HFFc6 (cell line): ENCODE data around the gene RAB11FIP2. TPM values are rescaled to one million over a fixed set of nuclear protein-coding genes. Genes with fewer than 3 reads are reported as not detected.

Source experiments
- DNase-seq: peaks from one replicate; pipeline ENCODE4 v3.0.0-alpha.2; 2018
- H3K27ac Mint-ChIP-seq: 2 replicates; pipeline ENCODE4 v1.8.0; 2020; ENCODE audit warnings: mild to moderate bottlenecking, mixed read lengths
- H3K27me3 Mint-ChIP-seq: 2 replicates; pipeline ENCODE4 v1.8.0; 2021; ENCODE audit warnings: mild to moderate bottlenecking, moderate library complexity, mixed read lengths; ENCODE audit not compliant: insufficient read depth
- H3K36me3 Mint-ChIP-seq: 2 replicates; pipeline ENCODE4 v1.8.0; 2021; ENCODE audit warnings: low read depth, mixed read lengths
- H3K4me1 Mint-ChIP-seq: 2 replicates; pipeline ENCODE4 v1.8.0; 2020; ENCODE audit warnings: low read depth, mixed read lengths
- H3K4me3 Mint-ChIP-seq: 2 replicates; pipeline ENCODE4 v1.8.0; 2020; ENCODE audit warnings: mild to moderate bottlenecking, moderate library complexity, mixed read lengths
- H3K9me3 Mint-ChIP-seq: 2 replicates; pipeline ENCODE4 v1.8.0; 2020; ENCODE audit warnings: mild to moderate bottlenecking, mixed read lengths
- total RNA-seq, 6 experiments: library from RNA; stranded (reverse); fragmentation: NEBNext Ultra II Directional; extraction: Animal tissue kit (Norgen Biotek cat#: 25700); gene quantifications; 2 replicates in 1 of 6; 3 replicates in 5 of 6; pipeline ENCODE4 v1.2.3, GENCODE V29; 2021
- TF ChIP-seq, protein P1 (sequence below): fragments of 200-600 bp; sonication (generic); IDR thresholded peaks from 2 replicates; pipeline ENCODE4 v1.5.0; 2021; ENCODE audit warnings: antibody characterized with exemption, mild to moderate bottlenecking

The RAB11FIP2 gene
- total RNA-seq, 6 experiments from 2014 or later, result 13.3 to 16.4 (median 16.2) TPM

DNA sequence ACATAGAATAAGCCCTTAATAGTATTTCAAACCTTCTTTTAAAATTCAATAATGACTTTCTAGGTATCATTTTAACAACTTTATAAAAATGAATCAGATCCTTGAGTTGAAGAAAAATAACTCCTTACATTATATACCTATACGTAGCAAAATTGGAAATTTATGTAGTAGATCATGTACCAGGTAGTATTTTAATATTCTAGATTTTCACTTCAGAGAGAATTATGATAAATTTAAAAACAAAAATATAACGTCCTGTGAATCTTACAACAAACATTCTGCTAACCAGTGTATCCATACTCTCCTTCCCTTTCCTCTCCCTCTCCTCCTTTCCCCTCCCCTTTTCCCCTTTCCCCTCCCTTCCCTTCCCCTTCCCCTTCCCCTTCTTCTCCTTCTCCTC, 6.1 kb upstream of the RAB11FIP2 start:
- no peak for DNase-seq
- TF ChIP-seq, protein P1, sequence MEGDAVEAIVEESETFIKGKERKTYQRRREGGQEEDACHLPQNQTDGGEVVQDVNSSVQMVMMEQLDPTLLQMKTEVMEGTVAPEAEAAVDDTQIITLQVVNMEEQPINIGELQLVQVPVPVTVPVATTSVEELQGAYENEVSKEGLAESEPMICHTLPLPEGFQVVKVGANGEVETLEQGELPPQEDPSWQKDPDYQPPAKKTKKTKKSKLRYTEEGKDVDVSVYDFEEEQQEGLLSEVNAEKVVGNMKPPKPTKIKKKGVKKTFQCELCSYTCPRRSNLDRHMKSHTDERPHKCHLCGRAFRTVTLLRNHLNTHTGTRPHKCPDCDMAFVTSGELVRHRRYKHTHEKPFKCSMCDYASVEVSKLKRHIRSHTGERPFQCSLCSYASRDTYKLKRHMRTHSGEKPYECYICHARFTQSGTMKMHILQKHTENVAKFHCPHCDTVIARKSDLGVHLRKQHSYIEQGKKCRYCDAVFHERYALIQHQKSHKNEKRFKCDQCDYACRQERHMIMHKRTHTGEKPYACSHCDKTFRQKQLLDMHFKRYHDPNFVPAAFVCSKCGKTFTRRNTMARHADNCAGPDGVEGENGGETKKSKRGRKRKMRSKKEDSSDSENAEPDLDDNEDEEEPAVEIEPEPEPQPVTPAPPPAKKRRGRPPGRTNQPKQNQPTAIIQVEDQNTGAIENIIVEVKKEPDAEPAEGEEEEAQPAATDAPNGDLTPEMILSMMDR, result no peak
- H3K36me3 Mint-ChIP-seq, result no peaks in the 10 kb centered on the region
- no peaks in the 10 kb centered on the region for H3K4me1 Mint-ChIP-seq
- H3K27me3 Mint-ChIP-seq, result no peaks in the 10 kb centered on the region
- no peaks in the 10 kb centered on the region for H3K9me3 Mint-ChIP-seq
- H3K27ac Mint-ChIP-seq, result no peak overlapping the region
- H3K4me3 Mint-ChIP-seq, result no peak overlapping the region

DNA sequence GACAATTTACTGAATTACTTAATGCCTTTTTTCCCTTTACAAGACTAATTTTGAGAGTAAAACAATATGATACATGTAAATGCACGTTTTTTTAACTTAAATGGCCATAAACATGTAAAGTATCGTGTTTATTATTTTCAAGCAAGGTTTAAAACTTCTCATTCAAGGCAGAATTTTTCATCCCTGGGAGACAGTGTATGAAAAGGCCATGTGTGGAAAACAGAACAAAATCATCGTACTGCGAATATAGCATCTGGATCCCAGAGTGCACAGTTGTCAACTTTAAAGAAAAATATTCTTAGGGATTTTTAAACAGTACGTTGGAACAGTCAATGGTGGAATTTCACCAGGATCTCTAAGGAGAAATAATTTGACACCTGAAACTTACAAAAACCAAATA, 1.1 kb upstream of the RAB11FIP2 start:
- Mint-ChIP-seq H3K4me1 (peaks cover 39% of the 10 kb centered on the region), H3K36me3 (no peaks in the 10 kb centered on the region), H3K27ac (peak overlapping the region; percentile 90; the same call in 1 of the 2 replicates), H3K27me3 (no peaks in the 10 kb centered on the region), H3K4me3 (peak overlapping the region; percentile 98), H3K9me3 (no peaks in the 10 kb centered on the region)
- no peak for DNase-seq
- TF ChIP-seq, protein P1, result no peak

DNA sequence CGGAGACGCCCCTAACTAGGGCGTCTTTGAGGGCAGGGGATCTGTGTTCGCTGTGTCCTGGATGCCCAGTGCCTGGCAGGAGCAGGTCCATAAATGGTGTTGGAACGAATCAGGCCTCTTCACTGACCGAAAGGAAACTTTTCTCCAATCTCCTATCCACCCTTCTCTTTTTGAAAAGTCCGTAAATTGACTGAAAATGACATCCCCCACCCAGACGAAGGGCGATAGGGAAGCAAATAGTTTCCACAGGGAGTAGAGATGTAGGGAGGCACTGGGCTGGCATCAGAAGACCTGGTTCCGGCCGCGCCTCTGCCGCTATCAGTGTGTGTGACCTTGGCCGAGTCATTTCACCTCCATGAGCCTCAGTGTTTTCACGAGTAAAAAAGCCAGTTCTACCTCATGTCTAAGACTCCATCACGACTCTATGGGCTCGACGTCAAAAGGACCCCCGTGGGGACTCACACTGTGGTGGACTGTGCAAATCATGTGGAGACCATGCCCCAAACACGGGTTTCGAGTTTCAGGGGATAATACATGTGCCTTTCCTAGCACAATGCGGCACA, 497 bp upstream of the RAB11FIP2 start:
- Mint-ChIP-seq H3K4me3 (peak overlapping the region; percentile 98), H3K36me3 (no peaks in the 10 kb centered on the region), H3K27me3 (no peaks in the 10 kb centered on the region), H3K4me1 (peaks cover 45% of the 10 kb centered on the region), H3K9me3 (no peaks in the 10 kb centered on the region), H3K27ac (peak overlapping the region; percentile 90)
- no peak for DNase-seq
- TF ChIP-seq, protein P1, result no peak

DNA sequence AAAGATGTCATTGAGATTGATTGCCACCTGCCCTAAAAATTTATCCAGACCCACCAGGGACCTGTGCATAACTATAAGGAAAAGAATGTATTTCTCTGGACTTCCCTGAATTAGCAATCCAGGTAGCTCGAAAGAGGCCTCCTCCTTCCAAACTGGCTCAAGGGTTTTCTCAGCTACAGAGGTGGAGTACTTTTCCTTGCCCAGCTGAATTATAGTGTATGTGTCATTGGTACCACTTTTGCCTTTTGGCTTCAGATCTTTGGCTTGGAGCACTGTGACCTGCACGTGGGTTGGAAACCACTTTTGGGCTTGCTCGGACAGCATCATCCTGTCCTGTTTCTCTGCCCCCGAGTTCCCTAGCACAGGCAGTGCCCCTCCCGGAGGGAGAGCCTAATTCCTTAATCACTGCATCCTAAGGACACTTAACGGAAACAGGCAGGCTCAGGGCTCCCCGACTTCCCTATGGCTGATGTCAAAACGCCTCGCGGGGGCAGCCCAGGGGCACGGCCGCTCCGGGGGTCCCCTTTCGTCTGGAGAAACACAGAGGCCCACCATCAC, 825 bp downstream of the RAB11FIP2 start:
- Mint-ChIP-seq H3K27me3 (no peaks in the 10 kb centered on the region), H3K4me1 (peaks cover 58% of the 10 kb centered on the region), H3K4me3 (peak overlapping the region; percentile 98), H3K36me3 (no peaks in the 10 kb centered on the region), H3K9me3 (no peaks in the 10 kb centered on the region), H3K27ac (peak overlapping the region; percentile 90)
- TF ChIP-seq, protein P1, result no peak
- DNase-seq, result peak; percentile 49

DNA sequence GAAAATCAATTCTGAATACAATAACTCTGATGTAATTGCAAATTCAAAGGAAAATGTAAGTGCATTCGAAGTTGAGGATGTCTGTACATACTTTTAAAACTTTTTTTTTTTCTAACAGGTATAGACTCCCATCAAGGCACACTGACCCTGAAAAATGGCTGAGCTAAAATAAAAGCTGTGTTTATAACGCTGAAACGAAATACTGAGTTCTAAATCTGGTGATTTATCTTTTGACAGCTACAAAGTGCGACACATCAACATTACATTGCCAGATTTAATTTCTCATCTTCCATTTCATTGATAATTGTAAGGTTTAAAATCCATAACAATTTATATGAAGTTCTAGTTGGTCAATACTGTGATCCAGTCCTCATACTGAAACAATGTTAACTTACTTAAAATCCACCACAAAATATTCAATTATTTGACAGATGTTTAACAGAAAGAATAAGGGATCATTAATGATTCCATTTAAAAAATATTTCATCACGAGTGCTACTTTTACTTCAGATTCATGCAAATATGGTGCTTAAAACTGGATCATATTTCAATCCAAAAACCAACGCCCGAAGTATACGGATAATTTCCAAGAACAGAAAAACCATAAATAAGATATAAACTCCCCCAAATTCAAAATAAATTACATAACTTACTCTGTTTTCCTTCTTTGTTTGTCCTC, 1.4 kb downstream of the RAB11FIP2 start:
- TF ChIP-seq, protein P1, result no peak
- no peaks in the 10 kb centered on the region for H3K36me3 Mint-ChIP-seq
- DNase-seq, result no peak
- peak overlapping the region; percentile 90 for H3K27ac Mint-ChIP-seq
- H3K4me3 Mint-ChIP-seq, result peak overlapping the region; percentile 98
- H3K27me3 Mint-ChIP-seq, result no peaks in the 10 kb centered on the region
- no peaks in the 10 kb centered on the region for H3K9me3 Mint-ChIP-seq
- H3K4me1 Mint-ChIP-seq, result peaks cover 64% of the 10 kb centered on the region
